Stimulated activated CD8-positive, alpha-beta memory T cell treated with anti-CD3 and anti-CD28 coated beads, Interleukin-4, amount 100 ng/mL, for 4 hours (primary cell): ENCODE measurements around the gene RAB3C.

Experiments used
- DNase-seq, 2 donors: peaks; one replicate each; pipeline ENCODE4 v3.0.0-alpha.2; 2020; ENCODE audit warnings: low read depth in 2 of 2, low spot score in 1 of 2

Gene RAB3C

GRCh38 chr5:58818465-58818864 lies 235.6 kb downstream of the RAB3C start:
- no peak for DNase-seq

GRCh38 chr5:58825441-58825840 lies 242.6 kb downstream of the RAB3C start:
- no peak for DNase-seq

- no peak for DNase-seq
These were observed 243.0 kb downstream of the RAB3C start for GRCh38 chr5:58825899-58826298.

- DNase-seq: no peak
These were observed 244.6 kb downstream of the RAB3C start for GRCh38 chr5:58827463-58827862.

GRCh38 chr5:58828258-58828657 lies 245.4 kb downstream of the RAB3C start:
- DNase-seq: no peak

GRCh38 chr5:58834242-58835225 lies 251.7 kb downstream of the RAB3C start:
- DNase-seq: no peak

- no peak for DNase-seq
These were observed 253.5 kb downstream of the RAB3C start for GRCh38 chr5:58836351-58836750.

- DNase-seq: no peak
These were observed 255.9 kb downstream of the RAB3C start for GRCh38 chr5:58838729-58839128.

- no peak for DNase-seq
These were observed 260.0 kb downstream of the RAB3C start for GRCh38 chr5:58842852-58843251.

GRCh38 chr5:58844395-58844794 lies 261.5 kb downstream of the RAB3C start:
- DNase-seq: no peak

GRCh38 chr5:58847041-58847440 lies 264.2 kb downstream of the RAB3C start:
- DNase-seq: no peak

- DNase-seq: no peak
These were observed 266.3 kb downstream of the RAB3C start for GRCh38 chr5:58849223-58849622.

GRCh38 chr5:58849921-58850667 lies 267.2 kb downstream of the RAB3C start:
- DNase-seq: no peak

- DNase-seq: no peak
These were observed 268.3 kb downstream of the RAB3C start for GRCh38 chr5:58851153-58851552.

- DNase-seq: no peak
These were observed 268.7 kb downstream of the RAB3C start for GRCh38 chr5:58851571-58851970.

GRCh38 chr5:58852566-58852965 lies 269.7 kb downstream of the RAB3C start:
- no peak for DNase-seq

- DNase-seq: no peak
These were observed 271.6 kb downstream of the RAB3C start for GRCh38 chr5:58854441-58854840.

GRCh38 chr5:58855851-58856739 lies 273.2 kb downstream of the RAB3C start:
- DNase-seq: no peak

GRCh38 chr5:58857609-58858008 lies 274.7 kb downstream of the RAB3C start:
- no peak for DNase-seq

- DNase-seq: no peak
These were observed 277.8 kb downstream of the RAB3C start for GRCh38 chr5:58860680-58861079.

- DNase-seq: no peak
These were observed 286.1 kb downstream of the RAB3C start for GRCh38 chr5:58868931-58869330.
